GM12865 (cell line): ENCODE measurements around the gene TNS4.
A peak's percentile ranks its signal among the peaks of the same experiment; 100 is the strongest.
"Not testable (repeated sequence)": the region's sequence is repeated elsewhere in the genome, so short reads cannot be mapped to it uniquely, and the experiment has no call there.

Experiments
- DNase-seq: peaks from one replicate; pipeline ENCODE4 v3.0.0; 2010; ENCODE audit warnings: low read depth
- H3K4me3 ChIP-seq: 2 replicates; pipeline ENCODE4 v1.5.1; 2011; ENCODE audit warnings: mild to moderate bottlenecking, low read depth, low read length, control low read depth
- CTCF ChIP-seq: IDR thresholded peaks from 2 replicates; pipeline ENCODE4 v1.5.1; 2011; ENCODE audit warnings: low read length, control low read depth, low read depth, inconsistent platforms; ENCODE audit not compliant: insufficient read depth; ENCODE audit errors: missing control alignments

The TNS4 gene

GRCh38 chr17:40501499-40501911, at the start of gene TNS4:
Gene TNS4, minus strand, starts transcription at chr17:40501623. Its CDS starts 5,198 bp downstream, at chr17:40496425.
- no peak for DNase-seq
- no peak for TF ChIP-seq CTCF
- H3K4me3 ChIP-seq, result no peak within 1 kb of the TSS

- DNase-seq, result no peak
- H3K4me3 ChIP-seq, result no peak overlapping the region
- TF ChIP-seq CTCF, result no peak
These were observed 49.2 kb upstream of the TNS4 start for GRCh38 chr17:40550608-40551007.

- DNase-seq, result no peak
- TF ChIP-seq CTCF, result no peak
These were observed 47.7 kb upstream of the TNS4 start for GRCh38 chr17:40548982-40549685.

GRCh38 chr17:40548491-40548981, 47.1 kb upstream of the TNS4 start:
- no peak for DNase-seq
- no peak overlapping the region for H3K4me3 ChIP-seq
- TF ChIP-seq CTCF, result no peak

More at GRCh38 chr17:40548982-40549685, 47.7 kb upstream of the TNS4 start:
- H3K4me3 ChIP-seq, result no peak overlapping the region

GRCh38 chr17:40547785-40548478, 46.5 kb upstream of the TNS4 start:
- H3K4me3 ChIP-seq, result peak overlapping the region; percentile 8; the same call in 1 of the 2 replicates
- no peak for DNase-seq
- no peak for TF ChIP-seq CTCF

GRCh38 chr17:40547079-40547784, 45.8 kb upstream of the TNS4 start:
- H3K4me3 ChIP-seq, result no peak overlapping the region
- peak; percentile 77 for DNase-seq
- no peak for TF ChIP-seq CTCF

- H3K4me3 ChIP-seq, DNase-seq: not testable (repeated sequence)
These were observed 45.1 kb upstream of the TNS4 start for GRCh38 chr17:40546497-40546896.
